NCI-H2081 treated with DMSO at 0.1 percent for 48 hours (cell line): ENCODE results near the gene UBAP2.
"Not testable (repeated sequence)": the region's sequence is repeated elsewhere in the genome, so short reads cannot be mapped to it uniquely, and the experiment has no call there.

Experiments
- DNase-seq: peaks from one replicate; lab custom pipeline; 2025; lab: John Stamatoyannopoulos, UW

Gene UBAP2

GRCh38 chr9:34049630-34050384 lies 1.1 kb upstream of the UBAP2 start:
- no peak for DNase-seq

GRCh38 chr9:34047864-34048726 lies 592 bp downstream of the UBAP2 start:
- DNase-seq = no peak

- DNase-seq = peak; percentile 31
Measured at GRCh38 chr9:34046784-34047379, 1.8 kb downstream of the UBAP2 start.

GRCh38 chr9:34045903-34046302 lies 2.8 kb downstream of the UBAP2 start:
- DNase-seq = no peak

GRCh38 chr9:34042074-34042473 lies 6.6 kb downstream of the UBAP2 start:
- not testable (repeated sequence) for DNase-seq

- not testable (repeated sequence) for DNase-seq
Measured at GRCh38 chr9:34038851-34039250, 9.8 kb downstream of the UBAP2 start.

- DNase-seq = no peak
Measured at GRCh38 chr9:34037626-34038025, 11.1 kb downstream of the UBAP2 start.

GRCh38 chr9:34036625-34037024 lies 12.1 kb downstream of the UBAP2 start:
- no peak for DNase-seq

- no peak for DNase-seq
Measured at GRCh38 chr9:34035656-34036055, 13.0 kb downstream of the UBAP2 start.

- no peak for DNase-seq
Measured at GRCh38 chr9:34034698-34035065, 14.0 kb downstream of the UBAP2 start.

- DNase-seq = no peak
Measured at GRCh38 chr9:34032631-34033030, 16.1 kb downstream of the UBAP2 start.

GRCh38 chr9:34027845-34028574 lies 20.7 kb downstream of the UBAP2 start:
- DNase-seq = no peak

- no peak for DNase-seq
Measured at GRCh38 chr9:34025811-34026210, 22.9 kb downstream of the UBAP2 start.

- no peak for DNase-seq
Measured at GRCh38 chr9:34025062-34025461, 23.6 kb downstream of the UBAP2 start.

GRCh38 chr9:34024476-34024875 lies 24.2 kb downstream of the UBAP2 start:
- DNase-seq = not testable (repeated sequence)

GRCh38 chr9:34016149-34016548 lies 32.5 kb downstream of the UBAP2 start:
- DNase-seq = no peak

GRCh38 chr9:34010979-34011378 lies 37.7 kb downstream of the UBAP2 start:
- DNase-seq = no peak

GRCh38 chr9:34001951-34002350 lies 46.7 kb downstream of the UBAP2 start:
- DNase-seq = no peak

GRCh38 chr9:34001298-34001697 lies 47.4 kb downstream of the UBAP2 start:
- no peak for DNase-seq

GRCh38 chr9:33995449-33995848 lies 53.2 kb downstream of the UBAP2 start:
- DNase-seq = no peak

- no peak for DNase-seq
Measured at GRCh38 chr9:33993104-33993503, 55.6 kb downstream of the UBAP2 start.

- no peak for DNase-seq
Measured at GRCh38 chr9:33992632-33993031, 56.1 kb downstream of the UBAP2 start.
